ENCODE data around the gene SH3BP4.

The SH3BP4 gene

DNA sequence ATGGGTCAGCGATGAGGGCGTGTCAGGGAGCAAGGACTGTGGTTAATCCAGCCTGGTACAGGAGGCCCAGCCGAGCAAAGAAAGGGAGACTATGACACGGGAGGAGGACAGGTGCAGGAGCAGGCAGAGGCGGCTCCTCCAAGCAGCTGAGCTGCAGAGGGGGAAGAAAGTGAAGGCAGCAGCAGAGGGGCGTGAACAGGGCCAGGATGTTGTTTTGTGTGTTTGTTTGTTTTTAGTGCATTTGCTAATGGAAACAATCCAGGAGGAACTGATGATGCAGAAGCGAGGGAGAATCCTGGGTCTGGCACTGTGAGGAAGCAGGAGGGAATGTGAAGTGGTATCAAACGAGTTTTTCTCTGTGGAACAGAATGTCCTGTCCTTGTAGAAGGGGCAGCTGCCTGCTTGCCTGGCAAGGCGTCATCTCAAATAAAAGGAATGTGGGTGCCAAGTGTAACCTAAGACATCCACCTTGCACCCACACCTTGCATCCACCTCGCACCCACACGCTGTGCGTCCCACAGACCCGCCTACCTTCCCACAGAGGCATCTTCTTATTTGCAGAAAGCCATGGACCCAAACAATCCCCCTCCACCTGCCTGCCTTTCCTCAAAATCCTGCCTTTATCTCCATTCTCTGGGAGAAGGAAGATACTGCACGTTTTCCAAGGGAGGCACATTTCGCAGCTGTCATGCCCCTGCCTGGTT is 134.8 kb downstream of the SH3BP4 start:
- TF ChIP-seq FOXP2 (optimal IDR thresholded peaks at IDR 0.05; ENCODE audit: borderline replicate concordance, extremely low read depth, extremely low read length, insufficient read depth) (no peak), SIN3A (IDR thresholded peaks at IDR 0.05; ENCODE audit: borderline replicate concordance, insufficient read depth, low read length) (no peak), TAF1 (IDR thresholded peaks at IDR 0.05; ENCODE audit: borderline replicate concordance, insufficient read depth, low read length) (no peak), POLR2AphosphoS5 (IDR thresholded peaks at IDR 0.05; ENCODE audit: low read depth, low read length) (no peak)
- TF ChIP-seq, protein P1, sequence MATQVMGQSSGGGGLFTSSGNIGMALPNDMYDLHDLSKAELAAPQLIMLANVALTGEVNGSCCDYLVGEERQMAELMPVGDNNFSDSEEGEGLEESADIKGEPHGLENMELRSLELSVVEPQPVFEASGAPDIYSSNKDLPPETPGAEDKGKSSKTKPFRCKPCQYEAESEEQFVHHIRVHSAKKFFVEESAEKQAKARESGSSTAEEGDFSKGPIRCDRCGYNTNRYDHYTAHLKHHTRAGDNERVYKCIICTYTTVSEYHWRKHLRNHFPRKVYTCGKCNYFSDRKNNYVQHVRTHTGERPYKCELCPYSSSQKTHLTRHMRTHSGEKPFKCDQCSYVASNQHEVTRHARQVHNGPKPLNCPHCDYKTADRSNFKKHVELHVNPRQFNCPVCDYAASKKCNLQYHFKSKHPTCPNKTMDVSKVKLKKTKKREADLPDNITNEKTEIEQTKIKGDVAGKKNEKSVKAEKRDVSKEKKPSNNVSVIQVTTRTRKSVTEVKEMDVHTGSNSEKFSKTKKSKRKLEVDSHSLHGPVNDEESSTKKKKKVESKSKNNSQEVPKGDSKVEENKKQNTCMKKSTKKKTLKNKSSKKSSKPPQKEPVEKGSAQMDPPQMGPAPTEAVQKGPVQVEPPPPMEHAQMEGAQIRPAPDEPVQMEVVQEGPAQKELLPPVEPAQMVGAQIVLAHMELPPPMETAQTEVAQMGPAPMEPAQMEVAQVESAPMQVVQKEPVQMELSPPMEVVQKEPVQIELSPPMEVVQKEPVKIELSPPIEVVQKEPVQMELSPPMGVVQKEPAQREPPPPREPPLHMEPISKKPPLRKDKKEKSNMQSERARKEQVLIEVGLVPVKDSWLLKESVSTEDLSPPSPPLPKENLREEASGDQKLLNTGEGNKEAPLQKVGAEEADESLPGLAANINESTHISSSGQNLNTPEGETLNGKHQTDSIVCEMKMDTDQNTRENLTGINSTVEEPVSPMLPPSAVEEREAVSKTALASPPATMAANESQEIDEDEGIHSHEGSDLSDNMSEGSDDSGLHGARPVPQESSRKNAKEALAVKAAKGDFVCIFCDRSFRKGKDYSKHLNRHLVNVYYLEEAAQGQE (IDR thresholded peaks at IDR 0.05; ENCODE audit: insufficient read depth in 1 of 2, low read depth in 2 of 2, low read length in 2 of 2) = no peak

DNA sequence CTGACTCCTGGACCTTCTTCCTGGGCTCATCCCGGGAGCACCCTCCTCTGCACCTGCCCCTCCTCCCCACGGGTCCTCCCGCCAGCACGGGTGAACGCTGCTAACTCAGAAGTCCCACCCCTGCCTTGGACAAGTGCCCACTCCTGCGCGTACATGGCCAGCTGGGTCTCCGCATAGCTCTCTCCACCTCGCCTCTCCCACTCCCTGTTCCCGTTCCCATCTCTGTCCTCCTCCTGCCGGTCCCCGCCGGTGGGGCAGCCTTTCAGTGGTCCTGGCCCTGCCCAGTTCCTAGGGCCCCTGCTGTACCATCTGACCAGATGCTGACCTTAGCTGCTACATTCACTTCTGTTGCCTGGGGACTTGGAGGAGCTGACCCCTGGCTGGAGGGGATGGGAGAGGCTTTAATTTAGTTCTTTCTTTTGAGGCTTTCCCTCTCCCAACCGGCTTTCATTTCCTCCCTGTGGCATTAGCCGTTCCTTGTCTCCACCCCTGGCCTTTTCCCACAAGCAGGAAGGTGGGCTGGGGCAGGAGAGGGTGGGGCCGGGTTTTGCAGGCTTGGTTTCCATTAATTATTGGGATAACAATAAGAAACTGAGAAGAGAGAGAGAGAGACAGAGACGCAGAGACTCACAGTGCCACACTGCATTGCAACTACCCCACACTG is 136.1 kb downstream of the SH3BP4 start:
- TF ChIP-seq SIN3A (IDR thresholded peaks at IDR 0.05; ENCODE audit: borderline replicate concordance, insufficient read depth, low read length) = no peak
- TF ChIP-seq FOXP2 (optimal IDR thresholded peaks at IDR 0.05; ENCODE audit: borderline replicate concordance, extremely low read depth, extremely low read length, insufficient read depth) = no peak
- TF ChIP-seq, protein P1 (IDR thresholded peaks at IDR 0.05; ENCODE audit: insufficient read depth in 1 of 2, low read depth in 2 of 2, low read length in 2 of 2) = no peak
- TF ChIP-seq TAF1 (IDR thresholded peaks at IDR 0.05; ENCODE audit: borderline replicate concordance, insufficient read depth, low read length) = no peak
- no peak for TF ChIP-seq POLR2AphosphoS5 (IDR thresholded peaks at IDR 0.05; ENCODE audit: low read depth, low read length)

DNA sequence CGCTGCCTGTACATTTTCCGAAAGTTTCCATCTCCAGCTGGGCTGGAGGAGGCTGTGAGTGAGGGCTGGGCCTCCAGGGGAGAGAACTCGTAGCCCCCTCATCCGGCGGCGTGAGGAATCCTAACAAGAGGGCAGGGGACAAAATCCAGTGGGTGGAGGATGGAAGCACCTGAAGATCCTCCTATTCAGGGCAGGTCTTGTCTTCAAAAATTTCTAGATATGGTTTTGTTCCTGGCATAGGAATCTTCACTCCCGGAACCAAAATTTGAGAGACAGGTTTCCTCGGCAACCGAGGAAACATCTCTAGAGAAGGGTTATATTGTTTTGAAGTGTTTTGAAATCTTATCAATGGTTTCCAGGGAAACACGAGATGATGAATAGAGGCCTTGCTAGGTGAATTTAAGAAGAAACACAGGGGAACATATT is 136.7 kb downstream of the SH3BP4 start:
- TF ChIP-seq SIN3A (IDR thresholded peaks at IDR 0.05; ENCODE audit: borderline replicate concordance, insufficient read depth, low read length) = no peak
- TF ChIP-seq, protein P1 (IDR thresholded peaks at IDR 0.05; ENCODE audit: insufficient read depth in 1 of 2, low read depth in 2 of 2, low read length in 2 of 2) = no peak
- TF ChIP-seq POLR2AphosphoS5 (IDR thresholded peaks at IDR 0.05; ENCODE audit: low read depth, low read length) = no peak
- no peak for TF ChIP-seq FOXP2 (optimal IDR thresholded peaks at IDR 0.05; ENCODE audit: borderline replicate concordance, extremely low read depth, extremely low read length, insufficient read depth)
- no peak for TF ChIP-seq TAF1 (IDR thresholded peaks at IDR 0.05; ENCODE audit: borderline replicate concordance, insufficient read depth, low read length)

DNA sequence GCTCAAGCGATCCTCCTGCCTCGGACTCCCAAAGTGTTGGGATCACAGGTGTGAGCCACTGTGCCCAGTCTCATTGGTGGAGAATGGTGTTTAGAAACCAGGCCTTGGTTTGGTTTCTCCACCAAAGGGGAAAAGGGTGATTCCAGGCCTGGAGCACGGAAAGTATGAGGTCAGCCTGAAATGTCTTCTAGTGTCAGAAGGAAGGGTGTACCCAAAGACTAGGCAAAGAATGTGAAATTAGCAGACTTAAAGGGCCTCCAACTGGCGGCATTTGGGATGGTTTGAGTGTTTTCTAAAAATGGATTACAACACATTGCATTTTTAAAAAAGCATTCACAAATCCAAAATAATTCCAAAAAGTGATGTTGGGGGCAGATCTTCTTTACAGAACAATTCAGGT is 139.6 kb downstream of the SH3BP4 start:
- TF ChIP-seq SIN3A (IDR thresholded peaks at IDR 0.05; ENCODE audit: borderline replicate concordance, insufficient read depth, low read length) = no peak
- TF ChIP-seq FOXP2 (optimal IDR thresholded peaks at IDR 0.05; ENCODE audit: borderline replicate concordance, extremely low read depth, extremely low read length, insufficient read depth) = no peak
- no peak for TF ChIP-seq POLR2AphosphoS5 (IDR thresholded peaks at IDR 0.05; ENCODE audit: low read depth, low read length)
- TF ChIP-seq, protein P1 (IDR thresholded peaks at IDR 0.05; ENCODE audit: insufficient read depth in 1 of 2, low read depth in 2 of 2, low read length in 2 of 2) = no peak
- no peak for TF ChIP-seq TAF1 (IDR thresholded peaks at IDR 0.05; ENCODE audit: borderline replicate concordance, insufficient read depth, low read length)
